RPMI7951 (cell line): ENCODE results near the gene MIGA1. TPM values are rescaled to one million over a fixed set of nuclear protein-coding genes. Genes with fewer than 3 reads are reported as not detected.
A peak's percentile ranks its signal among the peaks of the same experiment; 100 is the strongest.
"Not testable (repeated sequence)": the region's sequence is repeated elsewhere in the genome, so short reads cannot be mapped to it uniquely, and the experiment has no call there.

Experiments
- DNase-seq: peaks from one replicate; pipeline ENCODE4 v3.0.0-alpha.2; 2012; ENCODE audit warnings: low read depth
- total RNA-seq: library from RNA; depleted of rRNA; stranded (reverse); fragments of >200 nt; shearing (Covaris generic); gene quantifications from 2 replicates; pipeline ENCODE4 v1.2.3, GENCODE V29; 2014; rRNA removed

The MIGA1 gene
- 11.1 and 14.7 TPM in 2 replicates for total RNA-seq

GRCh38 chr1:77779529-77780281 lies at the start of gene MIGA1:
Gene MIGA1 (plus strand): TSS chr1:77779649. CDS start chr1:77783253, 3,604 bp downstream.
- peak; percentile 86 for DNase-seq

- DNase-seq: no peak
These were observed 47.4 kb upstream of the MIGA1 start for GRCh38 chr1:77732090-77732489.

GRCh38 chr1:77739235-77739634 lies 40.2 kb upstream of the MIGA1 start:
- no peak for DNase-seq

- DNase-seq: no peak
These were observed 38.1 kb upstream of the MIGA1 start for GRCh38 chr1:77741316-77741715.

- DNase-seq: no peak
These were observed 37.4 kb upstream of the MIGA1 start for GRCh38 chr1:77742011-77742555.

GRCh38 chr1:77744576-77744975 lies 34.9 kb upstream of the MIGA1 start:
- DNase-seq: no peak

GRCh38 chr1:77749489-77749888 lies 30.0 kb upstream of the MIGA1 start:
- not testable (repeated sequence) for DNase-seq

- DNase-seq: no peak
These were observed 23.2 kb upstream of the MIGA1 start for GRCh38 chr1:77756052-77756754.

GRCh38 chr1:77757066-77757584 lies 22.3 kb upstream of the MIGA1 start:
- no peak for DNase-seq

- peak; percentile 11 for DNase-seq
These were observed 21.8 kb upstream of the MIGA1 start for GRCh38 chr1:77757603-77758002.

GRCh38 chr1:77759071-77760028 lies 20.1 kb upstream of the MIGA1 start, which contains the start of gene USP33:
Gene USP33 (minus strand): TSS chr1:77759852. CDS start chr1:77741697, 18,155 bp downstream.
- DNase-seq: peak; percentile 82

- peak; percentile 65 for DNase-seq
These were observed 17.4 kb upstream of the MIGA1 start for GRCh38 chr1:77762072-77762476.

- no peak for DNase-seq
These were observed 11.4 kb upstream of the MIGA1 start for GRCh38 chr1:77768006-77768405.

- DNase-seq: no peak
These were observed 3.3 kb upstream of the MIGA1 start for GRCh38 chr1:77776007-77776700.

GRCh38 chr1:77781683-77782082 lies 2.2 kb downstream of the MIGA1 start:
- DNase-seq: no peak

GRCh38 chr1:77783141-77783540 lies 3.7 kb downstream of the MIGA1 start:
- DNase-seq: no peak

GRCh38 chr1:77786093-77786741 lies 6.8 kb downstream of the MIGA1 start:
- DNase-seq: not testable (repeated sequence)

GRCh38 chr1:77794550-77794949 lies 15.1 kb downstream of the MIGA1 start:
- no peak for DNase-seq

GRCh38 chr1:77796695-77797405 lies 17.4 kb downstream of the MIGA1 start:
- peak; percentile 52 for DNase-seq
